Activated CD8-positive, alpha-beta memory T cell treated with anti-CD3 and anti-CD28 coated beads, Interleukin-2, amount 50 U/mL, for 4 hours (primary cell): ENCODE results near the gene TOMM40L.

Experiments
- DNase-seq: peaks from one replicate; pipeline ENCODE4 v3.0.0-alpha.2; 2020

TOMM40L gene

DNA sequence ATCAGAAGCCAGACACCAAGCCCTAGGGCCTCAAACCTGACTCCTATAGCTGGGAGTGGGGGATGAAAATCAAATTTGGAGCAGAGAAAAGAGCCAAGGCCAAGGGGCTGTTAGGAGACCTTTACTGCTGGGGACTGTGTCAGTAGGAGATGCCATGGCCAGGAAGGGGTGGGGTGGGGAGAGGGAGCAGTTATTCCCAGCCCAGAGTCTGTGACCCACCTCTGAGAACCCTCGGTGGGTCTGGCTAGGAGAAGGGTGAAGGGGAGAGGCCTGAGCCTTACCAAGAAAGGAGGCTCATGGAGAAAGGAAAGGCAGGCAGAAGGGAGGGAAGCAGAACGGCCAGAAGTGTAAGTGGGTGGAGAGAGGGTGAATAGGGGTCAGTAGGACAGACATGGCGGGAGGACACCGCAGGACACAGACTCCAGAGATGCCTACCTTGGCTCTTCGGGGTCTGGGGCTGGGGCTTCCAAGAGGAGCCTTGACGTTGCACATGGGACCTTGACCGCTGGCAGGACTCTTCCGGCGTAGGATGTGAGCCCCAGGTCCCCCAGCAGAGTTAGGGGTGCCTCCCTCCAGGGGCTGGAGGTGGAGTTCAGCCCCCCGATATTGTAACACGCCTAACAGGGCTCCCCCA, 28.2 kb upstream of the TOMM40L start:
- DNase-seq, result no peak

DNA sequence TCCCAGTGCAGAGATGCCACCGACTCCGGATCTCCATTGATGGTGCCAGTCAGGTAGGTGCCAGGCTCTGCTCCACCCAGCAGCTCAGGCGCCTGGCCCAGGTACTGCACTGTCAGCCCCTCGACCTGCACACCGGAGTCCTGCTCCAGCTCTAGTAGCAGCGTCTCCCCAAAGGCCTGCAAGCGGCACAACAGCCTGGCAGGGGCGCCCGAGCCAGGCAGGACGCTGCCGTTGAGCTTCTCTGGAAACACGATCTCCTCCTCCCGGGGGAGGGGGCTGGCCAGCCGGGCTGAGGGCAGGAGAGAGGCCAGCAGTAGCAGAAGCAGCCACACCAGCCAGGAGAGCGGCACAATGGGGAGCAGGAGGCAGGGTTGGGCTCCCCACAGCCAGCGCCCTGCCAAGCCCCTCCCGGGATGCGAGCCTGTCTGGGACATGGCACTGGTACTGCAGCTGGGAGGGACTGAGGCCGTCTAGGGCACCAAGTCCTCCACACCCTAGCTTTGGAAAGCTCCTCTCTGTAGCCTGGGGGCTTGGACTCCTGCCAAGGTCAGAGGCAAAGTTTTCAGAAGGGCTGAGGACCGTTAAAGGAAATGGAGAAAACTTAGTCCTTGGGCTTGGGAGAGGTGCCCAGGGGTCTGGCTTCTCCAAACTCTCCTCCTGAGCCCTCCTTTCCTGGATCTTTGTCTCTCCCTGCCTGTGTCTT, 27.5 kb upstream of the TOMM40L start:
- DNase-seq, result no peak

DNA sequence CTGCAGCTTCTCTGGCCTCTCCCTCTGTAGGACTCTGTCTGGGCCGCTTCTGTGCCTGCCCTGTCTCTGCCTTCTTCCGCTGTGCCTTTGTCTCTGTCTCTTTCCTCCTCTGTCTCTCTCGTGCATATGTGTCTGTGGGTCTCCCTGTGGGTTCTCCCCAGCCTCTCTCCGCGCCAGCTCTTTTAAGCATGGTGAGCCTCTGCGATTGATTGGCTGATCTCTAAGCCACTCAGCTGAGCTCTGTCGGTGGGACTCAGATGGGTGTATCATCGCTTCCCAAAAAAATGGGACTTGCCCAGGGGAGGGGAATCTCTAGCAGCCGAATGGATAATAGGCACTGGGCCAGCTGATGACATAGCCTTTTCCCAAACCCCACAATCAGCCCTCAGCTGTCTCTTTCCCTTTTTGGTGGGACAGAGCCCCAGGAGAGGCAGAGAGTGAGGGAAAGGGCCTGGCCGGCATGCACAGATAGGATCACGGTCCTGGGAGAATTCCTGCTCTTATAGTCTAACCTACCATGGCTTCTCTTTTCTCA, 26.9 kb upstream of the TOMM40L start, which contains the start of gene ADAMTS4:
Gene ADAMTS4, minus strand, starts transcription at position 158 of the 535 bp plus-strand sequence. CDS start 427 bp downstream, outside the sequence.
- no peak for DNase-seq

DNA sequence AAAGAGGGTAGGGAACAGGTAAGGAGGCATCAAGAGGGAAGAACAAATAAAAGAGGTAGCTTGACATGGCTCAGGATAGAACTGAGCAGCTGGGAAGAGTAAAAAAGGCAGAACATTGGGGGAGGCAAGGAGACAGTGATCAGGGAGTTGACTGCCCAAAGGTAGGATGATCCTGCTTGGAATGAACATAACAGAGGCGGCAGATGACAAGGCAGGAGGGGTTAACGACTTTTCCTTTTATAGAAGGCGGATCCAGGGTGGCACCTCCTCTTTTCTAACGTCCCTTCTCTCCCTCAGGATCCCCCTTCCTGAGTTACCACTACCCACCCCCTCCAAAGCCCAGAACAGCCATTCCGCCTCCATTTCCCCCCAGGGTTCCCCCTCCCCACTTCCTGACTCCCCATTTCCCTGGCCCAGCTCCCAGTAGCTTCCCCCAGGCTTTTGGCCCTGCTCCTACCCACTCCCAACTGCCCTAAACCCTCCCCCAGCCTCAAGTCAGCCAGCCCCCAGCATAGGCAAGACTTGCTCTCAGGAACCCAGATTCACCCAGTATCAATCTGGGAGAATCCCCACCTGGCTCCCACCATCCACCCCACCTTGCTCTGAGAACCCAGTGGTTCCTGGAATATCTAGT, 26.2 kb upstream of the TOMM40L start:
- DNase-seq, result no peak

DNA sequence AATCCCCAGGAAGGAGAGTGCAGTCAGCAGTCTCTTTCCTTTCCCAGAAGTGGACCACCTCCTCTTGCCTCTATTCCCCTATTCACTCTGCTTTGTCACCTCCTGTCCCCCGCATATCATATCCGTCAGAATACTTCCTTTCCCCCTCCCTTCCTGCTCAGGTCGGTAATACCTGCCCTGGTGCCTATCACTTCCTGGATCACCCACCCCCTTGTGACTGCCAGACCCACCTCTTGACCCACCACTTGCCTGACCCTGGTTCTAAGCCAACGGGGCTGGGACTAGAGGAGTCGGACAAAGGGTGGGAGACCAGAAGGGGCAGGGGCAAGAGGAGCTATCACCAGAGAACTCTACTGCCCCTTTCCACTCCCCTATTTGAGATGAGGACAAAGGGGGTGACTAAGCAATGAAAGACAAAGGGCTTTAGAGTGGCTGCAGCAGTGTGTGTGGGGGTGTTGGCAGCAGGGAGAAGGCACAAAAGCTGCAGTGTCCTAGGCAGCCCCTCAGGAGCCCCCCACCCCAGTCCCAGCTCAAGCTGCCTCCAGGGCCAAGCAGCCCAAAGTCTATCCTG, 25.4 kb upstream of the TOMM40L start:
- DNase-seq, result no peak

DNA sequence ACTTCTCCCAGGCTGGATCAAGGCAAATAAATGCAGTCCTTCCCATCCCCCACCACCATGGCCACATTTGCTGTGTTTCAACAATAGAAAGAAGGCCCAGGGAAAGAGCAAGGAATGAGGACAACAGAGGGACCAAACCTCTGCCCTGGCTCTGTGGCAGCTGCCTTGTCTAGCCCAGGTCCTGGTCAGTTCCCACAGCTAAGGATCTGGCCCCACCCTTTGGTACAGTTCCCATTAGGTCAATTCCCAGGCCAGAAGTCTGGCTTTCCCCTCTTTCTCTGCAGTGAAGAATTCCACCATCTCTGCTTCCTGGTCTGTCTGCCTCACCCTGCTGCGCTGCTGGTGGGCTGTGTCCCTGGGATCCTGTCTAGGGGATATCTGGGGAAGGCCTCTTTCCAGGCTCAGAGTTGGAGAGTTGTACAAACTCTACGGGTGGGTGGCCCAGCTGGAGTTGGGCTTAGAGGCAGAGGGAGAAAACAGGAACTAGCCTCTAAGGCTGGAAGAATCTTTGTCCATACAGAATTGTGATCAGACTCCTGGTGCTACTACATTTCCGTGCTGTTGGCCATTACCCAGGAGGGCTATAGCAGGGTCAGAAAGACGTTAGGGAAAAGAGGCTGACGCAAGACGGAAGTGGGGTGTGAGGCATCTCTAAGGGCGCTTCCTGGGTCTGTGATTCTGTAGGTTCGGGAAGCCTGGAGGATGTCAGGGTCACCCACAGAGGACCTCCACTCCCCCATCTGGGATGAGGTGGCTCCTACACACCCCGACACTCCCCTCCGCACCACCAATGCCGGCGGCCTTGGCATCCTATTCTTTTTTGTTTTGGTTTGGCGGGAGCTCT, 24.6 kb upstream of the TOMM40L start:
- no peak for DNase-seq

DNA sequence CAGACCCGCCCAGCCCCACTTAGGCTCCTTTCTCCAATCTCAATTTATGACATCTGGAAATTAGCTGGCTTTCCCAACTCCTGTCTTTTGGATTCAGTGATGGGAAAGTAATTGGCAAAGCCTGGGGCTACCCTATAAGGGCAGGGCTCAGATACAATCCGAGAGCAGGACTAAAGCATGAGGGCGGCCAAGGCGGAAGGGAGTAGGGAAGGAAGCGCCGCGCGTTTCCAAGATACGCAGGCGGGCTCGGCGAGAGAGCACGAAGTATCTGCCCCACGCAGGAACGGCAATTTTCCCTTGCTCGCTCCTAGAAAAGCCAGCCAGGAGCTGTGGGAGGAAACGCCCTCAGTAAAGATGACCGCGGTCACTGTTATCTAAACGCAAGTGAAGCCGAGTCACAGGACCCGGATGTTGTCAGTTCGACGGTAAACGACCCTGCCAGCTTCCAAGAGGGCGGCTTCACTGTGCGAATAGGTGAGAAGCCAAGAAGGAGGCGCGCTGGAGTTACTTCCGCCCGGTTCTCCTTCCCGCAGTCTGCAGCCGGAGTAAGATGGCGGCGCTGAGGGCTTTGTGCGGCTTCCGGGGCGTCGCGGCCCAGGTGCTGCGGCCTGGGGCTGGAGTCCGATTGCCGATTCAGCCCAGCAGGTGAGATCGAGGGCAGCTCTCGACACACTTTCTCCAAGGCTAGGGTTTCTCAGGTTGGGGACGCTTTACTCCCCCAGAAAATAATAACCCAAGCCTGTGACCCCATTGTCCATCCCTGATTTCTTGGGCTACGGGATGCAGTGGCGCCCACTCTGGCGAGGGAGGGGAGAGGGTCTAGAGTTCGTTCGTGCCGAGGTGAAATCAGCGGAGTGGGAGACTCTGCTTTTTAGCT, 23.8 kb upstream of the TOMM40L start, which contains the start of gene NDUFS2:
Gene NDUFS2, plus strand, starts transcription at position 532 of the 877 bp plus-strand sequence. Its CDS starts 19 bp downstream, at position 551.
- peak; percentile 95 for DNase-seq

DNA sequence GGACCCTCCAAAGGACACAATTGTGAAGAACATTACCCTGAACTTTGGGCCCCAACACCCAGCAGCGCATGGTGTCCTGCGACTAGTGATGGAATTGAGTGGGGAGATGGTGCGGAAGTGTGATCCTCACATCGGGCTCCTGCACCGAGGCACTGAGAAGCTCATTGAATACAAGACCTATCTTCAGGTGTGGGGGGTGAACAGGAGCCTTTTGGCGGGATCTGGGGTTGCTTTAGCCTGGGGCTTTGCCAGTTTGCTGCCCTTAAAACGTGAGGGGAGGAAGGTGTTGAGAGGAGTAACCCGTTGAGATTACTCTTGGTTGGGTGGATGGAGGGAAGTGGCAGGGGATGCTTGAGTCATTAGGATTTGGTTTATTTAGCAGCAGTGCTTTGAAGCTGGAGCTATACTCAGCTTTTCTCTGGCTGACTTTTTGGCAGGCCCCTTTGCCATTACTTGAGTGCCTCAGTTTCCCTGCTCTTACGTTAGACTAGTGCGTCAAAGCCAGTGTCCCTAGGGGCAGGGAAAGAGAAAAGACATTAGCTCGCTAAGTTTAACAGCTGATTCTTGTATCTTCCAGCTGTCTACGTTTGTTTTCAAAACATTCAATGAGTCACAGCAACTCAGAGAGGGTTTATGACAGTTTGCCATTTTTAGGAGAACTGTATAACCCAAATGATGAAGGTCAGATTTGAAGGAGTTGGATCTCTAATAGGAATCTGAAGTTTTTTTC, 19.3 kb upstream of the TOMM40L start:
- DNase-seq, result no peak

DNA sequence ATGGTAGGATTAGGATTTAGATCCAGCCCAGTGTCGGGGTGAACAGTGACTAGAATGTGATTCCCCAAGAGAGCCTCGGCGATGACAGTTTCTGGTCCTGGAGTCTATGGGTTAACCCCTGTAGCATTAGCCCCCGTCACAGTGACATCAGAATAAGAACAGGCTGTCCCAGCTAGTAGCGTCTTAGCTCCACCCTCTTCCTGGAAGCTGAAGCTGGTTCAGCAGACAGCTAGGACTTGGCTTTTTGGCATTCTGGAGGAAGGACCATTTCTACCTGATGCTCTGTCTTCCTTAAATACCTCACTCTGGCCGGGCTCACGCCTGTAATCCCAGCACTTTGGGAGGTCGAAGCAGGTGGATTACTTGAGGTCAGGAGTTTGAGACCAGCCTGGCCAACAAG, 18.7 kb upstream of the TOMM40L start:
- DNase-seq, result no peak

DNA sequence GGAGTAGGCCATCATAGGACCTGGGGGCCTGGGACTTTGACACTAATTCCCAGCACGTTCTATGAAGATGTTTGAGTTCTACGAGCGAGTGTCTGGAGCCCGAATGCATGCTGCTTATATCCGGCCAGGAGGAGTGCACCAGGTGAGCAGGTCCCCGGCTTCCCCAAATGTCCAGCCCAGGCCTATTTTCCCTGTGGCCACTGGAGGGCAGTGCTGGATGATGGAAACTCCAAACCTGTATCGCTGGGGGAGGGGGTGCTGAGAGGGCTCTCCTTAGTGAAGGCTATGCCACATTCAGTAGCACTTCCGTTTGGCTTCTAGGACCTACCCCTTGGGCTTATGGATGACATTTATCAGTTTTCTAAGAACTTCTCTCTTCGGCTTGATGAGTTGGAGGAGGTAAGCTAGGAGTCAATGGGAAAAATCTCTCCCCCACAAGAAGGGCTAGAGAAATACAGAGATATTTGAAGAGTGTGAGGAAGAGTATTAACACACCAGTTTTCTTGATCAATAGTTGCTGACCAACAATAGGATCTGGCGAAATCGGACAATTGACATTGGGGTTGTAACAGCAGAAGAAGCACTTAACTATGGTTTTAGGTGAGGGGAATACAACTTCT, 16.0 kb upstream of the TOMM40L start:
- DNase-seq, result peak; percentile 69

DNA sequence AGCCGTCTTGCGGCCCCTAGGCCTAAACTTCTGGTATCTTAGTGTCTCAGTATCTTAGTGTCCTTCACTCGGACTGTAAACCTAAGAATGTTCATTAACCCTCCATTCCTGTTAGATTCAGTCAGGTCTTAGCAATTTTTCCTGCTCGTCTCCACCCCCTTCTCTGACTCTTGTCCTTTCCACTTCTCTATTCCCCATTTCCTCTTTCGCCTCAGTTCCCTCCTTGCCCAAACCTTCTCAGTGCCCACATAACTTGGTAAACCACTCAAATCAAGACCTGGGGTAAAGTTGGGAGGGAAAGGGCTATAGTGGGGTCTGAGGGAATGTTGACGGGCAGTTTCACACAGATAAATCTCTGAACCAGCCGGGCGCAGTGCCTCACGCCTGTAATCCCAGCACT, 11.5 kb upstream of the TOMM40L start:
- no peak for DNase-seq

DNA sequence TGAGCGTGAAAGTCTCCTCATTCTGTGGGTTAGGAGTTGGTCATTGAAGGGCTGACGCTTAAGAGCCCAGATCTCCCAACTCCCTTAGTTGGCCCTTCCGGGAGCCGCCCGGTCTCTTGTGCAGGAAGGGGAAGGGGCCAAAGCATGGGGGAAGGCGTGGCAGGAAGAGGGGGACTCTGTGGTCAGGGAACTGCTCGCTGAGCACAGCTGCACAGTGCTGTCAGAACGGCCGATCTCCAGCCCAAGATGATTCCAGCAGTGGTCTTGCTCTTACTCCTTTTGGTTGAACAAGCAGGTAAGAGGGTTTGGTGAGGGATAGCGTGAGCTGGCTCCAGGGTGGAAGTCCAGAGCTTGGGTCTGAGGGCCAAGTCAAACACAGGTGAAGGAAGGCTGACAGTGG, 10.8 kb upstream of the TOMM40L start, which contains the start of gene FCER1G:
Gene FCER1G, plus strand, starts transcription at position 220 of the 400 bp plus-strand sequence. Its CDS starts 27 bp downstream, at position 247.
- DNase-seq, result no peak

DNA sequence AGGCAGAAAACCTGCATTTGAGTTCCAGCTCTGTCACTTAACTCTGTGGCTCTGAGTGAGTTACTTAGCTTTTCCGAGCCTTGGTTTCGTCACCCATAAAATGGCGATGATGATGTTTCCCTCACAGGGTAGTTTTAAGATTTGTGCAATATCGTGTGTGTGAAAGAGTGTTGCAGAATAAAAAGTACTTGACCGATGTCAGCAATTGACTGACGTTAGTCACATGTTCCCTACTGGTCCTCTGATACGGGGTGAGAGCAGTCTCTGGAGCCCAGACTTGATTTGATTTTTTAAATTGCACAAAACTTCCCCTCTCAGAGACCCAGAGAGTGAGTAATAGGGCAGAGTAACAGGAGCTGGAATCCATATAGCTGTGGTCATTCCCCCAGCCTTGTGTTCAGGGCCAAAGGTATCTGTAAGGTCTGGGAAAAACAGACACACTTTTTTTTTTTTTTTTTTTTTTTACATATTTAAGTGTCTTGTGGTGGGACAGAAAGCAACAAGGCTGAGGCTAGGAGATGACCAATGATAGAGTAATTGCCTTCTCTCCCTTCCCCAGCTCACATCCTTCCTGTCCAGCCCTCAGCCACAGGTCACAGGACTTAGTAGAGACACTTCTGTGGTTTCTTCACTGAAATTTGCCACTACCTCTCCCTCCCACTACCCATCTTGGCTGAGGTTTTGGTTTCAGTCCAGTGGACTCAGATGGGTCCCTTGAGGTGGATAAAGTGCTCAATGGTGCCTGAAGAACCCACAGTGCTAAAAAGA, 8.7 kb upstream of the TOMM40L start:
- no peak for DNase-seq

DNA sequence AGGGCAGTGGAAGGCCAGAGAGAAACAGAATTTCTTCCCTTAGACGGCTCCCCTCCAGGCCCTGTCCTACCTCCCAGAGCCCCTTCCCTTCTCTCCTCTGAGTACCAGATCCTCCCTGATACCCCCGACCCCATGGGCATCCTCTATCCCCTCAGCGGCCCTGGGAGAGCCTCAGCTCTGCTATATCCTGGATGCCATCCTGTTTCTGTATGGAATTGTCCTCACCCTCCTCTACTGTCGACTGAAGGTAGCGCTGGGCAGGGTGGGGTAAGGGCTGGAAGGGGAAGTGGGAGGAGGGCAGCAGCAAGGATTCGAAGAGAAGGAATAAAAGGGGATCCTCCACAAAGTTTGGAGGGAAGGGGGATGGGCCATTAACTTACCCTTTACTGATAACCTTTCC, 8.0 kb upstream of the TOMM40L start:
- no peak for DNase-seq

DNA sequence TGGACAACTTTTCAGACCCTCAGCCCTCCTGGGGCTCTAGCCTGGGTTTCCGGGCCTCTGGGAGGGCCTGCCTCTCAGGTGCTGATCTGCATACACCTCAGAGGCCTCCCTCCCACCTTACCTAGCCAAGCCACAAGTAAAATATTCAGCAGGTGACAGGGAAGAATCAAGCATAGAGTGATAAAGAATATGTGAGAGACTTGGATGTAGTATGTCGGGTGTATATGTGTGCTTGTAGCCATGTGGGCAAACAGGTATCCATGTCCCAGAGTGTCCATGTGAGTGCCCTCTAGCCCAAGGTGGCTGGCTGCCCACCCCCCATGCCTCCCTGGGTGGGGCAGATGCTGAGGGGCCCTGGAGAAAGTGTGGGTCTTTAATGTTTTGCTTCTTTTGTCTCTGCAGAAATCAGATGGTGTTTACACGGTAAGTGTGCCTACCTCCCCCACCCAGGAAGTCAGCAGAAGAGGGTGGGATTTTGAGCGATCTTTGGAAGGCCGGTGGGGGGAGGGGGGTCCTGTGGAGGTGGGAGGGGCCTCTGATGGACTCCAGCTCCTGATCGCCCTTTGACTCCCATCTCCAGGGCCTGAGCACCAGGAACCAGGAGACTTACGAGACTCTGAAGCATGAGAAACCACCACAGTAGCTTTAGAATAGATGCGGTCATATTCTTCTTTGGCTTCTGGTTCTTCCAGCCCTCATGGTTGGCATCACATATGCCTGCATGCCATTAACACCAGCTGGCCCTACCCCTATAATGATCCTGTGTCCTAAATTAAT, 7.4 kb upstream of the TOMM40L start:
- no peak for DNase-seq

DNA sequence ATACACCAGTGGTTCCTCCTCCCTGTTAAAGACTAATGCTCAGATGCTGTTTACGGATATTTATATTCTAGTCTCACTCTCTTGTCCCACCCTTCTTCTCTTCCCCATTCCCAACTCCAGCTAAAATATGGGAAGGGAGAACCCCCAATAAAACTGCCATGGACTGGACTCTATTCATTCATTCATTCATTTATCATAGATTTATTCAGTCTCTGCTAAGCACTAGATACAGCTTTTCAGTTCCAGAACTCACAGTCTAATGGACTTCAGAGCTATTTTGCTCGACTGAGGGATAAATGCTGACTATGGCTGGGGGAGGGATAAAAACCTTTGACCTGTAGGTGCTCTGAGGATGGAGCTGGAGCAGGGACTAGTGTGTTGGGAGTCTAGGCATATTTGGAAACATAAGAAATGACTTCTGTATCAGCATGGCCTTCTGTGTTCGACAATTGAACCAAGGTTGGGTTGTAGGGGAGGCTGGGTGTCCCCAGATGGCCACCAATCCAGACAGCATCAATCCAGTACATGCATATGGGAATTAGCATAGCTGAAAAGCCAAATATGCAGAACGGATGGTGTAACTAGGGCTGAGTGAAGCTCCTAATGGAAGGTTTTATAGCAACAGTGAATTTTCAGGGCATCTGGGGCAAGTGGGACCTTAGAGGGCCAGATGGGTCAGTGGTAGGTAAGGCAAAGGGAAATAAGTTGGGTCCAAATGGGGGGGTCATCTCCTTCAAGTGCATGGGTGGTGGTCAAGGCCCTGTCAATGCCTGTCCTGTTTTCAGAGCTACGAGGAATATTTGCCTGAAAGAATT, 6.6 kb upstream of the TOMM40L start:
- no peak for DNase-seq

DNA sequence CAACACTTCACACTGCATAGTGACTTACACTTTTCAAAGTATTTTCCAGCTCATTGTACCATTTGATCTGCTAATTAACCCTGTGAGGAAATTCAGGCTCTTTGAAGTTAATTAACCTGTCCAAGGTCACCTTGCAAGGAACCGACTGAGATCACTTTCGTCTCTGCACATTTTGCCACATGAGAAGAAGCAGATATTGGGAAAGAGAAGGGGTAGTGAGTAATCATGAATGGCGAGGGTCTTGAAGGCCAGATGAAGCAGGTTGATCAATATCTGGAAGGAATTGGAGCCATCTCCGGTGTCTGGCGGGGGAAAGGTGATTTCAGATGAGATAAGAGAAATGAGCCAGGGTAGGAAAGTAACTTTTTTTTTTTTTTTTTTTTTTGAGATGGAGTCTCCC, 5.9 kb upstream of the TOMM40L start:
- no peak for DNase-seq
